Dendritic cell treated with granulocyte-macrophage colony-stimulating factor and Interleukin-4, amounts not matched to agents 40 ng/mL and 50 ng/mL, for 4 days (primary cell): Measurements from ENCODE around the gene LAMA4.

ENCODE experiments used
- H3K27ac Mint-ChIP-seq: one replicate; pipeline ENCODE4 v1.8.0; 2022; ENCODE audit warnings: mild to moderate bottlenecking, mixed read lengths
- H3K27me3 Mint-ChIP-seq: one replicate; pipeline ENCODE4 v1.8.0; 2022; ENCODE audit warnings: mild to moderate bottlenecking, mixed read lengths
- H3K36me3 Mint-ChIP-seq: one replicate; pipeline ENCODE4 v1.8.0; 2022; ENCODE audit warnings: low read depth, mixed read lengths
- H3K4me1 Mint-ChIP-seq: one replicate; pipeline ENCODE4 v1.8.0; 2022; ENCODE audit warnings: low read depth, mixed read lengths
- H3K4me3 Mint-ChIP-seq: one replicate; pipeline ENCODE4 v1.8.0; 2022; ENCODE audit warnings: mild to moderate bottlenecking, moderate library complexity, mixed read lengths
- H3K9me3 Mint-ChIP-seq: one replicate; pipeline ENCODE4 v1.8.0; 2022; ENCODE audit warnings: mixed read lengths
- intact Hi-C: fragments of 100-400 bp; cut with micrococcal nuclease; formaldehyde crosslinking; loops from one replicate; pipeline ENCODE4 v1.15.0; 2022

LAMA4 gene

GRCh38 chr6:112189494-112189893 lies 64.9 kb downstream of the LAMA4 start:
- intact Hi-C loops: loop anchor here (10.0 kb wide), 1 partner anchor 1745 kb away; no protein-coding TSS in a partner anchor
- H3K4me3 Mint-ChIP-seq: no peak overlapping the region
- H3K9me3 Mint-ChIP-seq: no peaks in the 10 kb centered on the region
- no peaks in the 10 kb centered on the region for H3K4me1 Mint-ChIP-seq
- peaks cover 6% of the 10 kb centered on the region for H3K27me3 Mint-ChIP-seq
- H3K36me3 Mint-ChIP-seq: no peaks in the 10 kb centered on the region
- no peak overlapping the region for H3K27ac Mint-ChIP-seq

GRCh38 chr6:112188906-112189305 lies 65.5 kb downstream of the LAMA4 start:
- Mint-ChIP-seq H3K27me3 (peaks cover 6% of the 10 kb centered on the region), H3K9me3 (no peaks in the 10 kb centered on the region), H3K36me3 (no peaks in the 10 kb centered on the region), H3K4me1 (no peaks in the 10 kb centered on the region), H3K27ac (no peak overlapping the region), H3K4me3 (no peak overlapping the region)
- intact Hi-C loops: loop anchor here (10.0 kb wide), 1 partner anchor 1746 kb away; no protein-coding TSS in a partner anchor

- peaks cover 6% of the 10 kb centered on the region for H3K27me3 Mint-ChIP-seq
- H3K9me3 Mint-ChIP-seq: no peaks in the 10 kb centered on the region
- intact Hi-C loops: loop anchor here (10.0 kb wide), 1 partner anchor 1747 kb away; no protein-coding TSS in a partner anchor
- no peaks in the 10 kb centered on the region for H3K36me3 Mint-ChIP-seq
- no peaks in the 10 kb centered on the region for H3K4me1 Mint-ChIP-seq
- H3K4me3 Mint-ChIP-seq: no peak overlapping the region
- H3K27ac Mint-ChIP-seq: no peak overlapping the region
Observed at GRCh38 chr6:112187736-112188135, 66.6 kb downstream of the LAMA4 start.

GRCh38 chr6:112184951-112185350 lies 69.4 kb downstream of the LAMA4 start:
- H3K4me3 Mint-ChIP-seq: no peak overlapping the region
- peaks cover 7% of the 10 kb centered on the region for H3K27me3 Mint-ChIP-seq
- intact Hi-C loops: loop anchor here (5.0 to 10.0 kb wide), 2 partner anchors 107 to 1750 kb away; no protein-coding TSS in a partner anchor
- H3K4me1 Mint-ChIP-seq: no peaks in the 10 kb centered on the region
- H3K36me3 Mint-ChIP-seq: no peaks in the 10 kb centered on the region
- H3K27ac Mint-ChIP-seq: no peak overlapping the region
- H3K9me3 Mint-ChIP-seq: no peaks in the 10 kb centered on the region

- no peak overlapping the region for H3K27ac Mint-ChIP-seq
- no peaks in the 10 kb centered on the region for H3K4me1 Mint-ChIP-seq
- intact Hi-C loops: loop anchor here (5.0 to 10.0 kb wide), 2 partner anchors 109 to 1752 kb away; no protein-coding TSS in a partner anchor
- no peak overlapping the region for H3K4me3 Mint-ChIP-seq
- no peaks in the 10 kb centered on the region for H3K9me3 Mint-ChIP-seq
- H3K36me3 Mint-ChIP-seq: no peaks in the 10 kb centered on the region
- peaks cover 11% of the 10 kb centered on the region for H3K27me3 Mint-ChIP-seq
Observed at GRCh38 chr6:112183271-112183671, 71.1 kb downstream of the LAMA4 start.

GRCh38 chr6:112181130-112181529 lies 73.2 kb downstream of the LAMA4 start:
- intact Hi-C loops: loop anchor here (5.0 to 10.0 kb wide), 2 partner anchors 111 to 1754 kb away; no protein-coding TSS in a partner anchor
- Mint-ChIP-seq H3K4me3 (no peak overlapping the region), H3K4me1 (no peaks in the 10 kb centered on the region), H3K27ac (no peak overlapping the region), H3K36me3 (no peaks in the 10 kb centered on the region), H3K9me3 (no peaks in the 10 kb centered on the region), H3K27me3 (peaks cover 10% of the 10 kb centered on the region)

GRCh38 chr6:112180095-112180820 lies 74.1 kb downstream of the LAMA4 start:
- intact Hi-C loops: loop anchor here (1.0 to 10.0 kb wide), 3 partner anchors 112 to 1755 kb away; no protein-coding TSS in a partner anchor
- H3K9me3 Mint-ChIP-seq: no peaks in the 10 kb centered on the region
- H3K4me3 Mint-ChIP-seq: no peak overlapping the region
- H3K36me3 Mint-ChIP-seq: no peaks in the 10 kb centered on the region
- H3K4me1 Mint-ChIP-seq: no peaks in the 10 kb centered on the region
- H3K27me3 Mint-ChIP-seq: peaks cover 8% of the 10 kb centered on the region
- no peak overlapping the region for H3K27ac Mint-ChIP-seq

GRCh38 chr6:112179631-112180030 lies 74.7 kb downstream of the LAMA4 start:
- Mint-ChIP-seq H3K9me3 (no peaks in the 10 kb centered on the region), H3K27me3 (peaks cover 8% of the 10 kb centered on the region), H3K4me1 (no peaks in the 10 kb centered on the region), H3K36me3 (no peaks in the 10 kb centered on the region), H3K27ac (no peak overlapping the region), H3K4me3 (no peak overlapping the region)
- intact Hi-C loops: loop anchor here (1.0 to 10.0 kb wide), 3 partner anchors 113 to 1755 kb away; no protein-coding TSS in a partner anchor

DNA sequence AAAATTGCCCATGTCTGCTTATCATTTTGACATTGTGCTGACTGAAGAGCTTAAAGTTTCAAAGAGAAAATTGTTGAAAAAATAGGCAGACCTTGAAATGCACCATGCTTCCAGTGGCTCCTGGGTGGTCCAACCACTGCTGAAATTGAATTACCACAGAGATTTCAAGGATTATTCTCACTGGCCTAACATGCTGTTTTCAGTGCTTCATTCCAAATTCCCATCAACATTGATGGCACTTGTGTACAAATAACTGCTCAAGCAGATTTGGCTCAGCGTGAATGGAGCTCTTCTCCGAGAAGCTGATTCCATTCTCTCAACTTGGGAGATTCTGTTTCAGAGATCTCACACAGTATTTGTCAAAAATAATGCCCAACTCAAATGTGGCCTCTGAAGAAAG lies 75.5 kb downstream of the LAMA4 start:
- H3K36me3 Mint-ChIP-seq: no peaks in the 10 kb centered on the region
- H3K4me3 Mint-ChIP-seq: no peak overlapping the region
- H3K27ac Mint-ChIP-seq: no peak overlapping the region
- intact Hi-C loops: no loop called here
- no peaks in the 10 kb centered on the region for H3K9me3 Mint-ChIP-seq
- no peaks in the 10 kb centered on the region for H3K4me1 Mint-ChIP-seq
- H3K27me3 Mint-ChIP-seq: peaks cover 8% of the 10 kb centered on the region

- peaks cover 8% of the 10 kb centered on the region for H3K27me3 Mint-ChIP-seq
- H3K9me3 Mint-ChIP-seq: no peaks in the 10 kb centered on the region
- no peaks in the 10 kb centered on the region for H3K4me1 Mint-ChIP-seq
- no peaks in the 10 kb centered on the region for H3K36me3 Mint-ChIP-seq
- H3K4me3 Mint-ChIP-seq: no peak overlapping the region
- intact Hi-C loops: no loop called here
- no peak overlapping the region for H3K27ac Mint-ChIP-seq
Observed at GRCh38 chr6:112177092-112177491, 77.3 kb downstream of the LAMA4 start.

- Mint-ChIP-seq H3K4me1 (no peaks in the 10 kb centered on the region), H3K27me3 (peaks cover 8% of the 10 kb centered on the region), H3K9me3 (no peaks in the 10 kb centered on the region), H3K36me3 (no peaks in the 10 kb centered on the region), H3K27ac (no peak overlapping the region), H3K4me3 (no peak overlapping the region)
- intact Hi-C loops: no loop called here
Observed at GRCh38 chr6:112176175-112176574, 78.2 kb downstream of the LAMA4 start.

- Mint-ChIP-seq H3K9me3 (no peaks in the 10 kb centered on the region), H3K27me3 (peaks cover 11% of the 10 kb centered on the region), H3K27ac (no peak overlapping the region), H3K36me3 (no peaks in the 10 kb centered on the region), H3K4me3 (no peak overlapping the region), H3K4me1 (no peaks in the 10 kb centered on the region)
- intact Hi-C loops: no loop called here
Observed at GRCh38 chr6:112173221-112173804, 81.1 kb downstream of the LAMA4 start.

GRCh38 chr6:112172540-112172939 lies 81.8 kb downstream of the LAMA4 start:
- H3K4me3 Mint-ChIP-seq: no peak overlapping the region
- no peaks in the 10 kb centered on the region for H3K9me3 Mint-ChIP-seq
- H3K27ac Mint-ChIP-seq: no peak overlapping the region
- H3K27me3 Mint-ChIP-seq: peaks cover 8% of the 10 kb centered on the region
- H3K4me1 Mint-ChIP-seq: no peaks in the 10 kb centered on the region
- no peaks in the 10 kb centered on the region for H3K36me3 Mint-ChIP-seq
- intact Hi-C loops: no loop called here

DNA sequence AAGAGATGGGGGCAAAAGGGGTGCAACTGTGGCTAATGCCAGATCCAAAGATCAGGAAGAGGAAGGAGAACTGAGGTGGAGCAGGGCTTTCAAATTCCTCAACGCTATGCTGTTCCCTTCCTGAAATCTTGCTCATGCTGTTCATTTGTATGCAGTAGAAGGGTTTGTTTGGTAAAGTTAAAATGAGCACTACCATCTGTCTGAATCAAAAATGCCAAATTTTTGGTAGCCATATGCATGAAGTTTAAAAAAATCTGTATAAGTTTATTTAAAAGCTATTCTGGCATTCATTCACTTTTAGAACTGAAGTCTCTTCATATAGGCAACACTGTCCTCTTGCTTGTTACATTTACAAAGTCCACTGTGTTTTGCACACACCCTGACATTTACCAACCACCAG lies 84.8 kb downstream of the LAMA4 start:
- Mint-ChIP-seq H3K9me3 (no peaks in the 10 kb centered on the region), H3K27ac (no peak overlapping the region), H3K4me1 (no peaks in the 10 kb centered on the region), H3K36me3 (no peaks in the 10 kb centered on the region), H3K27me3 (peaks cover 10% of the 10 kb centered on the region), H3K4me3 (no peak overlapping the region)
- intact Hi-C loops: no loop called here
